Loucy (cell line): ENCODE results near the gene E2F8.

Experiments used
- EZH2phosphoT487 ChIP-seq: fragments of 200-600 bp; IDR thresholded peaks from 2 replicates; pipeline ENCODE4 v1.6.1; 2018; ENCODE audit warnings: antibody characterized with exemption, mild to moderate bottlenecking, moderate library complexity, borderline replicate concordance
- TF ChIP-seq, protein P1 (sequence below): fragments of 200-600 bp; sonication (generic); conservative IDR thresholded peaks from 2 replicates; pipeline ENCODE4 v1.5.1; 2014; ENCODE audit warnings: mild to moderate bottlenecking, antibody characterized with exemption, low read length

- TF ChIP-seq, protein P1, sequence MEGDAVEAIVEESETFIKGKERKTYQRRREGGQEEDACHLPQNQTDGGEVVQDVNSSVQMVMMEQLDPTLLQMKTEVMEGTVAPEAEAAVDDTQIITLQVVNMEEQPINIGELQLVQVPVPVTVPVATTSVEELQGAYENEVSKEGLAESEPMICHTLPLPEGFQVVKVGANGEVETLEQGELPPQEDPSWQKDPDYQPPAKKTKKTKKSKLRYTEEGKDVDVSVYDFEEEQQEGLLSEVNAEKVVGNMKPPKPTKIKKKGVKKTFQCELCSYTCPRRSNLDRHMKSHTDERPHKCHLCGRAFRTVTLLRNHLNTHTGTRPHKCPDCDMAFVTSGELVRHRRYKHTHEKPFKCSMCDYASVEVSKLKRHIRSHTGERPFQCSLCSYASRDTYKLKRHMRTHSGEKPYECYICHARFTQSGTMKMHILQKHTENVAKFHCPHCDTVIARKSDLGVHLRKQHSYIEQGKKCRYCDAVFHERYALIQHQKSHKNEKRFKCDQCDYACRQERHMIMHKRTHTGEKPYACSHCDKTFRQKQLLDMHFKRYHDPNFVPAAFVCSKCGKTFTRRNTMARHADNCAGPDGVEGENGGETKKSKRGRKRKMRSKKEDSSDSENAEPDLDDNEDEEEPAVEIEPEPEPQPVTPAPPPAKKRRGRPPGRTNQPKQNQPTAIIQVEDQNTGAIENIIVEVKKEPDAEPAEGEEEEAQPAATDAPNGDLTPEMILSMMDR = no peak
- no peak for TF ChIP-seq EZH2phosphoT487
Observed at GRCh38 chr11:19283991-19284390, 43.2 kb upstream of the E2F8 start.
